Peyer's patch (tissue), 4 donors: ENCODE results near the gene GLA.

Experiments used
- CTCF ChIP-seq, 6 experiments: fragments of 450-650 bp in 4 of 6; fragments of 200-600 bp in 2 of 6; sonication (generic) in 1 of 6; IDR thresholded peaks; one replicate each; pipeline ENCODE4 v1.5.1; 2017 to 2019; ENCODE audit warnings: antibody characterized with exemption in 6 of 6, mild to moderate bottlenecking in 3 of 6, moderate library complexity in 1 of 6
- POLR2A ChIP-seq, 2 donors: fragments of 450-650 bp; IDR thresholded peaks; one replicate each; pipeline ENCODE4 v1.5.1; 2017; ENCODE audit warnings: antibody characterized with exemption in 2 of 2, mild to moderate bottlenecking in 2 of 2, moderate library complexity in 2 of 2

GRCh38 chrX:101395789-101396188, 11.9 kb downstream of the GLA start:
- TF ChIP-seq CTCF (IDR thresholded peaks at IDR 0.05) (no peak), POLR2A (IDR thresholded peaks at IDR 0.05) (no peak)
